Stomach (tissue), 9 donors: Measurements from ENCODE around the gene CAMKK1. TPM values are rescaled to one million over a fixed set of nuclear protein-coding genes. Genes with fewer than 3 reads are reported as not detected.

ENCODE experiments used
- DNase-seq, 2 donors: peaks; one replicate each; pipeline versions ENCODE4 v3.0.0 to v3.0.0-alpha.2; 2013 to 2019
- H3K27ac ChIP-seq, 5 donors: fragments of 200-600 bp in 4 of 5; sonication (generic) in 4 of 5; one replicate each; pipeline ENCODE4 v1.5.1; 2013 to 2019; ENCODE audit warnings: mild to moderate bottlenecking in 1 of 5, moderate library complexity in 1 of 5
- H3K27me3 ChIP-seq, 3 donors: fragments of 200-600 bp; sonication (generic); one replicate each; pipeline ENCODE4 v1.5.1; 2017 to 2019; ENCODE audit warnings: mixed run types in 1 of 3
- H3K36me3 ChIP-seq, 4 donors: fragments of 200-600 bp; sonication (generic); 1 replicate in 3 of 4; 2 replicates in 1 of 4; pipeline ENCODE4 v1.5.1; 2016 to 2019
- H3K4me1 ChIP-seq, 4 donors: fragments of 200-600 bp; sonication (generic); one replicate each; pipeline ENCODE4 v1.5.1; 2016 to 2019
- H3K4me3 ChIP-seq, 4 donors: fragments of 200-600 bp; sonication (generic) in 3 of 4; one replicate each; pipeline ENCODE4 v1.5.1; 2016 to 2019; ENCODE audit warnings: mild to moderate bottlenecking in 1 of 4
- H3K9me3 ChIP-seq, 4 donors: fragments of 200-600 bp; sonication (generic); one replicate each; pipeline ENCODE4 v1.5.1; 2016 to 2019
- CTCF ChIP-seq, 7 experiments: fragments of 450-650 bp in 4 of 7; fragments of 200-600 bp in 3 of 7; sonication (generic) in 3 of 7; IDR thresholded peaks; one replicate each; pipeline ENCODE4 v1.5.1; 2016 to 2019; ENCODE audit warnings: antibody characterized with exemption in 7 of 7, control low read depth in 2 of 7, mild to moderate bottlenecking in 1 of 7
- EP300 ChIP-seq: sonication (generic); formaldehyde crosslinking; IDR thresholded peaks from one replicate; pipeline ENCODE4 v1.6.1; 2017; ENCODE audit warnings: antibody characterized with exemption
- POLR2A ChIP-seq, 4 donors: fragments of 450-650 bp; IDR thresholded peaks; one replicate each; pipeline ENCODE4 v1.6.1; 2016; ENCODE audit warnings: antibody characterized with exemption in 4 of 4, control low read depth in 2 of 4, mild to moderate bottlenecking in 1 of 4, moderate library complexity in 1 of 4
- POLR2AphosphoS5 ChIP-seq, 3 donors: sonication (generic); formaldehyde crosslinking; IDR thresholded peaks; one replicate each; pipeline ENCODE4 v1.6.1; 2016; ENCODE audit warnings: antibody characterized with exemption in 3 of 3
- WGBS, 5 donors: extraction: QIAGEN DNeasy Blood & Tissue Kit in 3 of 5; methylation state at CpG; one replicate each; pipeline versions ENCODE4 v1.1.5 to v1.1.7; 2013 to 2018; 5-methylcytosine and 5-hydroxymethylcytosine counted together
- intact Hi-C: fragments of 100-400 bp; cut with DNase I; formaldehyde crosslinking; loops from one replicate; pipeline ENCODE4 v1.15.1; 2023; ENCODE audit warnings: low total_unique reads
- polyA plus RNA-seq, 3 donors: library from polyadenylated mRNA; stranded (reverse); fragments of 200-250 nt; gene quantifications; one replicate each; pipeline ENCODE4 v1.2.3, GENCODE V29; 2013
- total RNA-seq, 5 donors: library from RNA; depleted of rRNA; stranded (reverse); fragments of >200 nt; gene quantifications; one replicate each; pipeline versions ENCODE4 v1.1.0 to v1.2.3, GENCODE V29; 2014 to 2016
- donor health status: healthy with polysubstance abuse.
- donor health status: Bipolar disorder and iron deficiency.
- donor health status: healthy.

CAMKK1 gene
- total and polyA plus RNA-seq, 8 donors: 0.58 to 15.1 (median 4.6) TPM

GRCh38 chr17:3909257-3909656 lies 16.4 kb upstream of the CAMKK1 start:
- 89 to 94% (median 92%) methylated on average over 12 of the region's 12 CpGs for WGBS, 5 donors
- Histone ChIP-seq H3K4me1 (peaks cover 3 to 20% (median 10%) of the 10 kb centered on the region in 4 donors), H3K36me3 (no peaks in the 10 kb centered on the region)

GRCh38 chr17:3907483-3908216 lies 14.8 kb upstream of the CAMKK1 start:
- TF ChIP-seq CTCF (IDR thresholded peaks at IDR 0.05) (peak in 3 of 7 experiments; percentile 10 to 46 (median 26)), POLR2AphosphoS5 (IDR thresholded peaks at IDR 0.05) (no peak)
- H3K27ac ChIP-seq: no peak overlapping the region
- no peaks in the 10 kb centered on the region for H3K27me3 ChIP-seq
- peaks cover 0 to 9% (median 2%) of the 10 kb centered on the region in 4 donors for H3K4me1 ChIP-seq
- intact Hi-C loops: no loop called here
- 74 to 77% (median 76%) methylated on average over 9 to 11 of the region's 11 CpGs for WGBS, 5 donors
- H3K4me3 ChIP-seq: no peak overlapping the region
- no peaks in the 10 kb centered on the region for H3K36me3 ChIP-seq
- no peak for DNase-seq
- no peaks in the 10 kb centered on the region for H3K9me3 ChIP-seq

More at GRCh38 chr17:3909257-3909656, 16.4 kb upstream of the CAMKK1 start:
- DNase-seq: no peak
- TF ChIP-seq POLR2AphosphoS5 (IDR thresholded peaks at IDR 0.05): no peak
- no peak overlapping the region for H3K4me3 ChIP-seq
- intact Hi-C loops: no loop called here
- H3K9me3 ChIP-seq: no peaks in the 10 kb centered on the region
- no peaks in the 10 kb centered on the region for H3K27me3 ChIP-seq
- H3K27ac ChIP-seq: no peak overlapping the region

GRCh38 chr17:3906881-3907280 lies 14.0 kb upstream of the CAMKK1 start:
- Histone ChIP-seq H3K27me3 (no peaks in the 10 kb centered on the region), H3K27ac (no peak overlapping the region), H3K4me1 (peaks cover 0 to 8% (median 2%) of the 10 kb centered on the region in 4 donors), H3K36me3 (no peaks in the 10 kb centered on the region), H3K9me3 (no peaks in the 10 kb centered on the region), H3K4me3 (no peak overlapping the region)
- DNase-seq: no peak
- intact Hi-C loops: no loop called here
- 83 to 90% (median 88%) methylated on average over 4 of the region's 4 CpGs for WGBS, 5 donors
- TF ChIP-seq CTCF (IDR thresholded peaks at IDR 0.05) (no peak), POLR2A (IDR thresholded peaks at IDR 0.05) (no peak), POLR2AphosphoS5 (IDR thresholded peaks at IDR 0.05) (no peak), EP300 (no peak)

GRCh38 chr17:3905017-3905520 lies 12.2 kb upstream of the CAMKK1 start:
- H3K4me3 ChIP-seq: no peak overlapping the region
- H3K36me3 ChIP-seq: no peaks in the 10 kb centered on the region
- H3K27me3 ChIP-seq: no peaks in the 10 kb centered on the region
- peak; percentile 45 to 70 for DNase-seq
- intact Hi-C loops: no loop called here
- no peak overlapping the region for H3K27ac ChIP-seq
- TF ChIP-seq CTCF (IDR thresholded peaks at IDR 0.05) (no peak), POLR2AphosphoS5 (IDR thresholded peaks at IDR 0.05) (peak in 1 of 3 donors; percentile 14)
- no peaks in the 10 kb centered on the region for H3K4me1 ChIP-seq
- no peaks in the 10 kb centered on the region for H3K9me3 ChIP-seq
- WGBS, 5 donors: 67 to 80% (median 79%) methylated on average over 6 to 11 of the region's 11 CpGs; no CpG with 5 or more reads in 1 of the 5 donors

GRCh38 chr17:3904501-3904900 lies 11.6 kb upstream of the CAMKK1 start:
- WGBS, 5 donors: 73 to 89% (median 80%) methylated on average over 11 to 15 of the region's 15 CpGs
- Histone ChIP-seq H3K4me1 (no peaks in the 10 kb centered on the region), H3K9me3 (no peaks in the 10 kb centered on the region), H3K4me3 (no peak overlapping the region), H3K36me3 (no peaks in the 10 kb centered on the region), H3K27ac (no peak overlapping the region), H3K27me3 (no peaks in the 10 kb centered on the region)
- intact Hi-C loops: no loop called here
- TF ChIP-seq POLR2A (IDR thresholded peaks at IDR 0.05) (no peak), POLR2AphosphoS5 (IDR thresholded peaks at IDR 0.05) (no peak), CTCF (IDR thresholded peaks at IDR 0.05) (no peak), EP300 (no peak)
- no peak for DNase-seq
